ENCODE data around the gene AP5Z1. TPM values are rescaled to one million over a fixed set of nuclear protein-coding genes. Genes with fewer than 3 reads are reported as not detected.

AP5Z1 gene
- total RNA-seq, 1 experiment from 2014 or later = 66.8 TPM

- H3K36me3 ChIP-seq (ENCODE audit: control insufficient read depth, insufficient read depth, low read length) = no peaks in the 10 kb centered on the region; the same call in 1 of the 2 replicates
- H3K4me1 ChIP-seq = no peaks in the 10 kb centered on the region
- Mint-ChIP-seq H3K9me3 (ENCODE audit: unreplicated experiment) (no peaks in the 10 kb centered on the region), H3K4me1 (ENCODE audit: low read depth, unreplicated experiment) (no peaks in the 10 kb centered on the region), H3K36me3 (ENCODE audit: insufficient read depth, unreplicated experiment) (peaks cover 59% of the 10 kb centered on the region), H3K27me3 (ENCODE audit: insufficient read depth, unreplicated experiment) (no peaks in the 10 kb centered on the region), H3K4me3 (ENCODE audit: unreplicated experiment) (no peak overlapping the region), H3K27ac (ENCODE audit: unreplicated experiment) (no peak overlapping the region)
- TF ChIP-seq CTCF (IDR thresholded peaks at IDR 0.05; ENCODE audit: insufficient read depth in 1 of 2, low read depth in 1 of 2, low read length in 1 of 2, severe bottlenecking in 1 of 2, unreplicated experiment in 1 of 2) = no peak
- CTCF ChIA-PET = no interaction called here
- H3K9me3 ChIP-seq = no peaks in the 10 kb centered on the region
- H3K27me3 ChIP-seq (replicated peaks; ENCODE audit: control insufficient read depth, insufficient read depth, low read length) = no peaks in the 10 kb centered on the region
- no peak for DNase-seq
- no peak overlapping the region for H3K4me3 ChIP-seq (ENCODE audit: low read depth, low read length)
- BruUV-seq (replicated peaks) = no TSS peak
- POLR2A ChIA-PET = interaction anchor here (0.7 kb wide), 1 partner anchor 85 kb away, joined by 5 read pairs; no protein-coding TSS in a partner anchor
- intact Hi-C loops (cut with micrococcal nuclease; ENCODE audit: unreplicated experiment) = no loop called here
These were observed 48.9 kb upstream of the AP5Z1 start for GRCh38 chr7:4726566-4726965.

GRCh38 chr7:4727914-4728705 lies 47.3 kb upstream of the AP5Z1 start:
- Mint-ChIP-seq H3K27ac (ENCODE audit: unreplicated experiment) (no peak overlapping the region), H3K36me3 (ENCODE audit: insufficient read depth, unreplicated experiment) (peaks cover 62% of the 10 kb centered on the region), H3K9me3 (ENCODE audit: unreplicated experiment) (no peaks in the 10 kb centered on the region), H3K4me3 (ENCODE audit: unreplicated experiment) (no peak overlapping the region), H3K4me1 (ENCODE audit: low read depth, unreplicated experiment) (no peaks in the 10 kb centered on the region), H3K27me3 (ENCODE audit: insufficient read depth, unreplicated experiment) (no peaks in the 10 kb centered on the region)
- POLR2A ChIA-PET = no interaction called here
- BruUV-seq (replicated peaks) = no TSS peak
- H3K9me3 ChIP-seq = no peaks in the 10 kb centered on the region
- CTCF ChIA-PET = no interaction called here
- no peak overlapping the region for H3K4me3 ChIP-seq (ENCODE audit: low read depth, low read length)
- no peaks in the 10 kb centered on the region for H3K4me1 ChIP-seq
- no peak for TF ChIP-seq CTCF (IDR thresholded peaks at IDR 0.05; ENCODE audit: insufficient read depth in 1 of 2, low read depth in 1 of 2, low read length in 1 of 2, severe bottlenecking in 1 of 2, unreplicated experiment in 1 of 2)
- intact Hi-C loops (cut with micrococcal nuclease; ENCODE audit: unreplicated experiment) = no loop called here
- DNase-seq = no peak
- H3K27me3 ChIP-seq (replicated peaks; ENCODE audit: control insufficient read depth, insufficient read depth, low read length) = no peaks in the 10 kb centered on the region
- no peaks in the 10 kb centered on the region; the same call in 1 of the 2 replicates for H3K36me3 ChIP-seq (ENCODE audit: control insufficient read depth, insufficient read depth, low read length)

GRCh38 chr7:4729266-4729665 lies 46.2 kb upstream of the AP5Z1 start:
- Mint-ChIP-seq H3K4me3 (ENCODE audit: unreplicated experiment) (no peak overlapping the region), H3K27me3 (ENCODE audit: insufficient read depth, unreplicated experiment) (no peaks in the 10 kb centered on the region), H3K27ac (ENCODE audit: unreplicated experiment) (no peak overlapping the region), H3K9me3 (ENCODE audit: unreplicated experiment) (no peaks in the 10 kb centered on the region), H3K36me3 (ENCODE audit: insufficient read depth, unreplicated experiment) (peaks cover 63% of the 10 kb centered on the region), H3K4me1 (ENCODE audit: low read depth, unreplicated experiment) (no peaks in the 10 kb centered on the region)
- DNase-seq = no peak
- H3K4me3 ChIP-seq (ENCODE audit: low read depth, low read length) = no peak overlapping the region
- no peaks in the 10 kb centered on the region for H3K9me3 ChIP-seq
- ChIA-PET POLR2A (no interaction called here), CTCF (no interaction called here)
- no peaks in the 10 kb centered on the region; the same call in 1 of the 2 replicates for H3K36me3 ChIP-seq (ENCODE audit: control insufficient read depth, insufficient read depth, low read length)
- BruUV-seq (replicated peaks) = no TSS peak
- no peak for TF ChIP-seq CTCF (IDR thresholded peaks at IDR 0.05; ENCODE audit: insufficient read depth in 1 of 2, low read depth in 1 of 2, low read length in 1 of 2, severe bottlenecking in 1 of 2, unreplicated experiment in 1 of 2)
- H3K27me3 ChIP-seq (replicated peaks; ENCODE audit: control insufficient read depth, insufficient read depth, low read length) = no peaks in the 10 kb centered on the region
- H3K4me1 ChIP-seq = no peaks in the 10 kb centered on the region
- intact Hi-C loops (cut with micrococcal nuclease; ENCODE audit: unreplicated experiment) = no loop called here

Measured in Caco-2 (cell line).